Activated naive CD8-positive, alpha-beta T cell treated with anti-CD3 and anti-CD28 coated beads, Interleukin-2, amount 50 U/mL, for 24 hours (primary cell): Measurements from ENCODE around the gene GATA5.

ENCODE experiments used
- ATAC-seq: fragments of 150-1000 bp; cut with Tn5 transposase; one replicate; pipeline ENCODE4 v1.10.0; 2021
- DNase-seq: peaks from one replicate; pipeline ENCODE4 v3.0.0; 2021
- H3K27ac Mint-ChIP-seq: one replicate; pipeline ENCODE4 v1.8.0; 2021; ENCODE audit warnings: mild to moderate bottlenecking, mixed read lengths
- H3K27me3 Mint-ChIP-seq: one replicate; pipeline ENCODE4 v1.8.0; 2021; ENCODE audit warnings: mixed read lengths
- H3K36me3 Mint-ChIP-seq: one replicate; pipeline ENCODE4 v1.8.0; 2021; ENCODE audit warnings: low read depth, mixed read lengths
- H3K4me1 Mint-ChIP-seq: one replicate; pipeline ENCODE4 v1.8.0; 2021; ENCODE audit warnings: mixed read lengths
- H3K4me3 Mint-ChIP-seq: one replicate; pipeline ENCODE4 v1.8.0; 2021; ENCODE audit warnings: mild to moderate bottlenecking, moderate library complexity, mixed read lengths
- H3K9me3 Mint-ChIP-seq: one replicate; pipeline ENCODE4 v1.8.0; 2021; ENCODE audit warnings: mixed read lengths

The GATA5 gene

DNA sequence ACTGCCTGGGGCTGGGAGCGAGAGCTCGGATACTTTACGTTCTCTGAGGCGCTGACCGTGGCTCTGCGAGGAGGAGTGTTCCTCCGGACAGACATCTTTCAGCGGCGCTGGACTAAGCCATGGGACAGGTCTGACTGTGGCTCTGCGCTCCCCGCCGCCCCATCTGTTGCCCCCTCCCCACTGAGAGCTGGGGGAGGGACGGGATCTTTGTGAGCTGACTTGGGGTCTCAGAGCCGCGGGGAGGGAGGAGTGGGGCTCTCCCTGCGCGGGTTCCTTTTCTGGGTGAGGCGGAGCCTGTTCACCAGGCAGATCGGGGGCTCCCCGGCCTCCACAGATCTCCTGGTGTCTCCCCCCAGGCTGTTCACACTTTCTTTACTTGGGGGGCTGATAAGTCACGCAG lies 11.3 kb upstream of the GATA5 start:
- ATAC-seq, result no peak
- no peaks in the 10 kb centered on the region for H3K36me3 Mint-ChIP-seq
- no peak overlapping the region for H3K4me3 Mint-ChIP-seq
- peaks cover 5% of the 10 kb centered on the region for H3K4me1 Mint-ChIP-seq
- peaks cover 50% of the 10 kb centered on the region for H3K27me3 Mint-ChIP-seq
- no peak overlapping the region for H3K27ac Mint-ChIP-seq
- no peak for DNase-seq
- no peaks in the 10 kb centered on the region for H3K9me3 Mint-ChIP-seq

DNA sequence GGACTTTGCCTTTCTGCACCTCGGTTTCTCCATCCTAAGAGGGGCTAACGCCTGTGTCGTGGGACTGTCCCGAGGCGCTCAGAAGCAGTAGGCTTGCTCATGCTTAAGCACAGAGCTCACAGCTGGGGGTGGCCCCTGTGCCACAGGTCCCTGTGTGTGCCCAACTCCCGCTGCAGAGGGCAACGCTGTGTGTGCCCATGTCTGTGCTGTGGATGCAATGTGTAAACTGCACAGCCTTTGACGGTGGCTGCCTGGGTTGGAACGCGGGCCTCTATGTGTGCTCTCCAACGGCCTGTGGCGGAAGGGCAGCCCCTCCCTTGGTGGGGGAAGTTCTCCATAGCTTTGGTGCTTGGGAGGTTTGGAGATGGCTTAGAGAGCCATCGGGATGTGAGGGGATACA lies 10.7 kb upstream of the GATA5 start:
- no peak for DNase-seq
- H3K27ac Mint-ChIP-seq, result no peak overlapping the region
- no peak overlapping the region for H3K4me3 Mint-ChIP-seq
- no peaks in the 10 kb centered on the region for H3K36me3 Mint-ChIP-seq
- ATAC-seq, result no peak
- H3K9me3 Mint-ChIP-seq, result no peaks in the 10 kb centered on the region
- peaks cover 5% of the 10 kb centered on the region for H3K4me1 Mint-ChIP-seq
- peaks cover 57% of the 10 kb centered on the region for H3K27me3 Mint-ChIP-seq

DNA sequence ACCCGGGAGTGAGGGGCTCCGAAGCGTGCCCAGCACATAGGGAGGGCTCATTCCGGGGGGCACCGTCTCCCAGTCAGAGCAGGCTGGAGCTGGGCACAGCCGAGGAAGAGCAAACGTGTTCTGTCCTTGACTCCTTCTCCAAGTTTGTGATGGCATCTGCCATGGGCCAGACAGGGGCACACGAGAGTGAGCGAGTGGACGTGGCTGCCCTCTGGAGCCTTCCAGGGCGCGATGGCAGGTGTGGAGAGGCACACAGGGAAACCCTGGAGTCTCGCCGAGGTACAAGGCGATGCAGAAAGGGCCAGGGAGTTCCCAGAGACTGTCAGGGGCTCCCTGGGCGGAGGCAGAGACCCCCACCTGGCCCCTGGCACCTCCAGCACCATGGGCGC lies 9.9 kb upstream of the GATA5 start:
- Mint-ChIP-seq H3K4me3 (no peak overlapping the region), H3K9me3 (no peaks in the 10 kb centered on the region), H3K4me1 (peaks cover 5% of the 10 kb centered on the region), H3K36me3 (no peaks in the 10 kb centered on the region), H3K27ac (no peak overlapping the region), H3K27me3 (peaks cover 58% of the 10 kb centered on the region)
- DNase-seq (no peak), ATAC-seq (no peak)

DNA sequence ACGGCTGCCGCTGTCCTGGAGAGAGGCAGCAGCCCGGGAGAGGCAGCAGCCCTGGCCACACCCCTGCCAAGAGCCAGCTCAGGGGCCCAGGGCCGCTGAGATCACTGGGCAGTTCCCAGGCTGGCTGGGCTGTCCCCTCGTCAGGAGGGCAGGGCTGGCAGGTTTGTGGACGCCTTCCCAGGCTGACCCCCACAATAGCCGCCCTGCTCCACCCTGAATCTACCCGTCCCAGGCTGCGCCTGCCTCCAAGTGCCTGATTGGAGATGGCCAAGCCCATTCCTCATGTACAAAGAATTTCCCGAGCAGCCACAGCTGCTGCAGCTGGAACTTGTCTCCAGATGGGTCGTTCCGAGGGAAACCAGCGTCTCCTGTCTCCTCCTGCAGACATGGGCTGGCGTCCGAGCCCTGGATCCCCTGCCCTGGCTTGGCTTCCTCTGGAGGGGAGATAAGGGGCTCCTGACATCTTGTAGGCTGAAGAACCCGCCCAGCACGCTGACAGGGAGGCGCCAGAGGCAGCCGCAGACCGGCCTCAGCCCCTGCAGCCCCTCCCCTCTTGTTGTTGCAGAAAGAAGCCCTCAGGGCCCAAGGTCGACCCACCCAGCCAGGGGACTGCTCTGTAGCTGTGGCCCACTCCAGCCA lies 9.4 kb upstream of the GATA5 start:
- Mint-ChIP-seq H3K27me3 (peaks cover 58% of the 10 kb centered on the region), H3K4me1 (peaks cover 5% of the 10 kb centered on the region), H3K36me3 (no peaks in the 10 kb centered on the region), H3K27ac (no peak overlapping the region), H3K9me3 (no peaks in the 10 kb centered on the region), H3K4me3 (no peak overlapping the region)
- DNase-seq (no peak), ATAC-seq (no peak)

DNA sequence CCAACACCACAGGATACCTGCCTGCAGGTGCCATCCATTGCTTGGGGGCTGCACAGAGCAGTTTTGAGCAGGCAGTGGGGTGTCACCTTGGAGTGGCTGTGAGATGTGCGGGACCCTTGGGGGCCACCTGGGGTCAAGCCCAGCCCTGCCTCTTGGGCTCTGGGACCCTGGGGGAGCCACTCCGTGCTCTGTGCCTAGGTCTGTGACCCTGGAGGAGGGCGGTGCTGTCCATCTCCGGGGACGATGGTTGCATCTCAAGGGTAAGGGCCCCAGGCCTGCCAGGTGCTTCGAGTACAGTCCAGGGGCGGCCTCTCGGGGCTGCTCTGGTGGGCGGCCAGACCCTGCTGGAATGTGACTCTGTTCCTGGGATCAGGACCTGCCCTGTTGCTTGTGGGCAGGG lies 8.7 kb upstream of the GATA5 start:
- ATAC-seq (no peak), DNase-seq (no peak)
- Mint-ChIP-seq H3K4me1 (peaks cover 5% of the 10 kb centered on the region), H3K27ac (no peak overlapping the region), H3K9me3 (no peaks in the 10 kb centered on the region), H3K36me3 (no peaks in the 10 kb centered on the region), H3K4me3 (no peak overlapping the region), H3K27me3 (peaks cover 61% of the 10 kb centered on the region)

DNA sequence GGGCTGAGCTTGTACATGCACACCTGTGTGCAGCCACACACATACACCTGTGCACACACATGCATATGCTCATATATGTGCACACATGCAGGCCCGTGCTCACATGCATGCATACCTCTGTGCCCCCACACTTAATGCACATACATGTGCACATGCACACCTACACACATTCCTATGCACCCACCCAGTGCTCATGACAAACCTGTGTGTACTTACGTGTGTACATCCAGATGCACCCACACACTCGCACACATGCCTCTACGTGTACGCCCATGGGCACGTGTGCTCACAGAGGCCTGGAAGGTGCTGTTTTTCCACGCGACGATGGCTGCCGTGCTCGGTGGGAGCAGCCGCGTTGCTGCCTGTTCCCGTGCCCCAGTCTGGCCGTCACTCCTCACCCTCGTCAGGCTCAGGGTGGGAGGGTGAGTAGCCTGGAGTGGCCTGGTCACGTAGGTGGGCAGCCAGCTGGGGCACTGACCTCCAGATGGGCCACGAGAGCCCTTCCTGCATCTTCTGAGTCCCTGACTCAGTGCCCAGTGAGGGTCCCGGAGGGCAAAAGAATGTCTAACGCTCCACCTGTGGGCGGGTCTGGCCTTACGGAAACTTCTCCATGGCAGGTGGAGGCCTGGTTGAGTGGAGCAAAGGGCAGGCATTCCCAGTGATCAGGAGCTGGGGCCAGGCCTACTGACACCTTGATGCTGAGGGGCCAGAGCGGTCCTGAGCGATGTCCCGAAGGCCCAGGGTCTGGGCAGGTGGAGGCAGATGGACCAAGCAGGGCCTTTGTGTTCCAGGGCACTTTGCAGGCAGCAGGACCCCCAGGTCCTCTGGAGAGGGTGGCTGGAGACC lies 8.0 kb upstream of the GATA5 start:
- Mint-ChIP-seq H3K9me3 (no peaks in the 10 kb centered on the region), H3K27ac (no peak overlapping the region), H3K36me3 (no peaks in the 10 kb centered on the region), H3K27me3 (peaks cover 65% of the 10 kb centered on the region), H3K4me1 (peaks cover 5% of the 10 kb centered on the region), H3K4me3 (no peak overlapping the region)
- no peak for ATAC-seq
- DNase-seq, result no peak

DNA sequence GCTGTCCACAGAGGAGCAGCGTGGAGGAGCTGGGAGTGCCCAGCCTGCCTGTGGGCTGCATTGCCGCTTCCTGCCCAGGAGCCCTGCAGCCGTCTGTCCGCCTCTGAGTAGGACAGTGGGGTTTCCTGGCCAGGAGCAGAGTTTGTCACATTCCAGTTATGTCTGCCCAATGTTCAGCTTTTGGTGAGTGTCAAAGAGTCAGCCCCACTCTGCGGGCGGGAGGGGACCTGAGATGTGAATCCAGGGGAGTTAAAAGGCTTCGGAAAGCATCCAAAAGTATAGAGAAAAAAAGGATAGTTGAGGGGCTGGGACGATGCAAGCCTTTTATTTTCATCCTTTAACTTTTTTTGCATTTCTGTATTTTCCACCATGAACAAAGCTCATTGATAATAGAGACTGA lies 7.2 kb upstream of the GATA5 start:
- H3K9me3 Mint-ChIP-seq, result no peaks in the 10 kb centered on the region
- H3K27me3 Mint-ChIP-seq, result peaks cover 66% of the 10 kb centered on the region
- DNase-seq, result no peak
- no peak overlapping the region for H3K27ac Mint-ChIP-seq
- H3K36me3 Mint-ChIP-seq, result no peaks in the 10 kb centered on the region
- peaks cover 5% of the 10 kb centered on the region for H3K4me1 Mint-ChIP-seq
- no peak for ATAC-seq
- no peak overlapping the region for H3K4me3 Mint-ChIP-seq

DNA sequence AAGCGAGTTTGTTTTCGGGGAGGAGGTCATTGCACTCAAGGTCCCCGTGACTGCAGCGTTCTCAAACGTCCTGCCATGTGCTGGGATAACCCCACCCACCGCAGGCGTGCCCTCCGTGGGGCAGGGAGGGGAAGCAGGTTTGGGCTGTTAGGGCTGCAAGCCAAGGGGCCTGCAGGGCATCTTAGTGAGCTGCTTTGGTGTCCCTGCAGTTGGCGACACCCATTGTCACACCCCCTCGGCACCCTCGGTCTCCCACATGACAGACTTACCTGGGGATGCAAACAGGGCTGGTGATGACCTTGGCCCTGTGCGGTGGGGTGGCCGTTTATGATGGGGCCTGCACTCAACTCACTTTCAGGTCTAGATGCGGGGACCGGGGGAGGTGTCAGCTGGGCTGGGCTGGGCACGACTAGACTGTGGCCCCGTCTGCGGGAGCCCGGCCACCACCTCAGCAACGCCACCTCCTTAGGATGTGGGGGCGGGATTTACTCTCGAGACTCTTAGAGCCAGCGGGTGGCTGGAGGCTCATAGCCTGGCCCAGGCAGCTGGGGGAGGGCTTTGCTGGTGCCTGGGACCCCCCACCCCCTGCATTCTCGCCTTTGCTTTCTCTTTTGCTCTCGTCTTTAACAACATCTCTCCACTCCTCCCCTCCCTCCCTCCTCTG lies 6.5 kb upstream of the GATA5 start:
- Mint-ChIP-seq H3K4me1 (peaks cover 5% of the 10 kb centered on the region), H3K27me3 (peaks cover 68% of the 10 kb centered on the region), H3K27ac (no peak overlapping the region), H3K4me3 (no peak overlapping the region), H3K36me3 (no peaks in the 10 kb centered on the region), H3K9me3 (no peaks in the 10 kb centered on the region)
- DNase-seq (no peak), ATAC-seq (no peak)

DNA sequence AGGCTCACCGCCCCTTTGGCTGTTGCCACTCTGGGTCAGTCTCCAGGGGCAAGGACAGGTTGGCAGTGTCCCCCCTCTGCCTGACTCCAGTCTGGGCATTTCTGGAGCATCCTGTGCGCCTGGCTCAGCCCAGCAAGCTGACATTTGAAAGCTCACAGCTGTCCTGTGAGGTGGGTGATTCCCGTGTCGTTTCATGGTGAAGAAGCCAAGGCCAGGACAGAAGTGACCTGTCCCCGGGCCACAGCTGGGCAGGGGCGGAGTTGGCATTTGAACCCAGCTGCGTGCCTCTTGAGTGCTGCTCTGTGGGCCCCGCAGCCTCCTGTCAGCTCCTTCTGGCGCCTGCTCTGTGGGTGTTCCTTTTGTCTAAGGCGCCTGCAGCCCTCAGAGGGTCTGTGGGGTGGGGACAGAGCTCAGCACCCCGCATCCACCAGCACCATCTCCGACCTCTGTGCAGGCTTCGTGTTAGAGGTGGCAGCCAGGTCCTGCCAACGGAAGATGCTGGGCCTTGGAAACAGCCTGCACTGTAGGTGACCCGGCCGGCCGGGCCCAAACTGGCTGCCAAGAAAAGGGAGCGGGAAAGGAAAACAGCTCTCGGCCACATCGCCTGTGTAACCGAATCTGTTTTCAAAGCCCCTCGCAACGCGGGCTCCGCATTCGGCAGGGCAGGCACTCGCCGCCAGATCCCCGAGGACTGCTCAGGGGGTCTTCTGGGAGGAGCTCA lies 5.8 kb upstream of the GATA5 start:
- ATAC-seq (no peak), DNase-seq (no peak)
- Mint-ChIP-seq H3K27me3 (peaks cover 68% of the 10 kb centered on the region), H3K4me1 (peaks cover 8% of the 10 kb centered on the region), H3K36me3 (no peaks in the 10 kb centered on the region), H3K27ac (no peak overlapping the region), H3K9me3 (no peaks in the 10 kb centered on the region), H3K4me3 (no peak overlapping the region)

DNA sequence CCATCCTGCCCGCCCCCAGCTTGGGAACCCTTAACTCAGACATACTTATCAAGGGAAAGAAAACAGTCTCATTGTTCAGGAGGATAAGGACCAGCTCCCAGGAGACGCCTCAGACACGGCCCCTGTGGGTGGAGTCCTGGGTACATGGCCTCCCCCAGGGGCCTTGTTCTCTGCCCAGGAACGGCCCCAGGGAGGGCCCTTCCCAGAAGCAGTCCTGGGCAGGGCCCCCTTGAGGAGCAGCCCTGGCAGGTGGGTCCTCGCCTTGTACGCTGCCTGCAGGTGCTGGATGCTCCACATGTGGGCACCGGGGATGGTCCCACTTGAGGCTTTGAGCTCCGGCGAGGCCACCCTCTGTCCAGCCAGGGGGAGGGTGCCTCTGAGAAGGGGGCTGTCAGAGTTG lies 4.5 kb upstream of the GATA5 start:
- Mint-ChIP-seq H3K4me3 (no peak overlapping the region), H3K9me3 (no peaks in the 10 kb centered on the region), H3K27me3 (peaks cover 59% of the 10 kb centered on the region), H3K36me3 (no peaks in the 10 kb centered on the region), H3K4me1 (peaks cover 8% of the 10 kb centered on the region), H3K27ac (no peak overlapping the region)
- no peak for ATAC-seq
- no peak for DNase-seq

DNA sequence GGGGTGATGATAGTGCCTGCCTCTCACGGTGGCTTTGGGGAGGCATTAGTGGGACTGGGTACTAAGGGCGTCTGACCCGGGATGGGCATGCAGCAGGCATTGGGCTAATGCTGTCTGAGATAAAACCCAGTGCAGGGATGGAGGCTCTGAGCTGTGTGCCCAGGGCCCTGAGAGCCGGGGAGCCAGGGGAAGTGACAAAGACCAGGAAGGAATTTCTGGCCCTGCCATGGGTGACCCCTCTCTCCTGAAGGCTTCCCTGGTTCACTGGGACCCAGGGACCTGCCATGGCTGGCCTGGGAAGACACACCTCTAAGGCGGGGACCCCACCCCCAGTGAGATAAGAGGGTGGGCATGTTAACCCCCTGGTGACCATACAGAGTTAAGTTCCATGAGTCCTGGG lies 3.9 kb upstream of the GATA5 start:
- Mint-ChIP-seq H3K4me3 (no peak overlapping the region), H3K36me3 (no peaks in the 10 kb centered on the region), H3K27ac (no peak overlapping the region), H3K9me3 (no peaks in the 10 kb centered on the region), H3K27me3 (peaks cover 58% of the 10 kb centered on the region), H3K4me1 (peaks cover 8% of the 10 kb centered on the region)
- DNase-seq (no peak), ATAC-seq (no peak)

DNA sequence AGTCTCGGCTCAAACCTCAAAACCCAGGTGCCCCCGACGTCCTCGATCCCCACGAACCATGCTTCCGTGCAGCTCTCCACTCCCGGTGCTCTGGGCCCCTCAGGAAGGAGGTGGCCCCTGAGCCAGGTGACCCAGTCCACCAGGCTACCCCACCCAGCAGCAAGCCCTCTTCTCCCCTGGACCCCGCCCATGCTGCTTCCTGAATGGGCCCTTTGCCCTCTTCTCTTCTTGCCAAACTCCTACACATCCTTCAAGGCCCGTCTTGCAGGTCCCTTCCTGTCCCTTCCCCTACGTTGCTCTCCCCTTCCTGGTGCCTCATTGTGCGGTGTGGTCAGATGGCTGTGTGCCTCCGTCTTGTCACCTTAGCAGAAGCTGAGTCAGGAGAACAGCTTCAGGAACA lies 3.4 kb upstream of the GATA5 start:
- ATAC-seq, result no peak
- peaks cover 61% of the 10 kb centered on the region for H3K27me3 Mint-ChIP-seq

DNA sequence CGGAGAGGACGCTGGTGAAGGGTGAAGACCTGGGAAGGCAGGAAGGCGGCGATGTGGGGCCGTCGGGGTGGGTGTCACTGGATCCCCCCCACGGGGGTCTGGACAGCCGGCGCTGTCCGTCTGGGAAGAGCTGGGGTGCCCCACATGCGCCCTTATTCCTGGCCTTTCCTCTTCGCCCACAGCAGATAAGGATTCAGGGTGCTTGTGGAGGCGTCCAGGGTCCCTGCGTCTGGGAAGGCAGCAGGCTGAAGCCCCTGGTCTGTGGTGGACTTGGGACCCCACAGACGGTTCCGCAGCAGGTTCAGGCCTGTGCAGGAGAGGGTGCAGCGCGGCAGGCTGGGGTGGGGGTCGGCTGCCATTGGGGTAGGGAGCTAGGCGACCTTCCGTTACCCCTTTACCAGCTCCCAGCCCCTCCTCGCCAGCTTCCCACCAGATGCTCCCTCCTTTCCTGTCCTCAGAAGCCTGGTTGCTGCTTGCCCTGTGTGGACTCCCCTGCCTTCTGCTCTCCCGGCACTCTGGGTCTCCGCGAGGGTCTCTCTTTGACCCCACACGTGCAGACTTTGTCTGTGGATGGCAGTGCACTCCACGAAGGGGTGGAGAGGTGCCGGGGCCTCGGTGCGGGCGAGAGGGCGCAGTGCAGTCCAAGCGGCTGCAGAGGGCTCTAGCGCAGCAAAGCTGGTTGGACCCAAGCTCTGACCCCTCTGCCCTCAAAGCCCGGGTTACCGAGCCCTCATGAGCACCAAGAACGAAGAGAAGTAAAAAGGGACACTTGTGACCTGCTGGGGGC lies 2.1 kb upstream of the GATA5 start:
- H3K4me1 Mint-ChIP-seq, result peaks cover 6% of the 10 kb centered on the region
- H3K4me3 Mint-ChIP-seq, result no peak overlapping the region
- no peaks in the 10 kb centered on the region for H3K36me3 Mint-ChIP-seq
- no peak overlapping the region for H3K27ac Mint-ChIP-seq
- ATAC-seq (no peak), DNase-seq (no peak)
- no peaks in the 10 kb centered on the region for H3K9me3 Mint-ChIP-seq
- peaks cover 53% of the 10 kb centered on the region for H3K27me3 Mint-ChIP-seq

More for the DNA sequence above, 3.4 kb upstream of the GATA5 start:
- Mint-ChIP-seq H3K9me3 (no peaks in the 10 kb centered on the region), H3K4me1 (peaks cover 8% of the 10 kb centered on the region), H3K4me3 (no peak overlapping the region), H3K36me3 (no peaks in the 10 kb centered on the region), H3K27ac (no peak overlapping the region)
- DNase-seq, result no peak
